H9 (cell line): ENCODE data around the gene DNAH11. TPM values are rescaled to one million over a fixed set of nuclear protein-coding genes. Genes with fewer than 3 reads are reported as not detected.

Source experiments
- DNase-seq: peaks from one replicate; pipeline ENCODE4 v3.0.0-alpha.2; 2017
- H2AFZ ChIP-seq: one replicate; pipeline ENCODE4 v1.6.1; 2013; ENCODE audit warnings: mild to moderate bottlenecking, low read length, control low read depth, moderate library complexity
- H2AK5ac ChIP-seq: 2 replicates; pipeline ENCODE4 v1.6.1; 2013; ENCODE audit warnings: low read length, control low read depth, mixed read lengths; ENCODE audit not compliant: insufficient read length
- H2BK120ac ChIP-seq: one replicate; pipeline ENCODE4 v1.6.1; 2013; ENCODE audit warnings: low read depth, mild to moderate bottlenecking, low read length, control low read depth, inconsistent platforms; ENCODE audit not compliant: poor library complexity, severe bottlenecking
- H2BK12ac ChIP-seq: 2 replicates; pipeline ENCODE4 v1.6.1; 2013; ENCODE audit warnings: low read length, control low read depth, mixed read lengths, low read depth; ENCODE audit not compliant: insufficient read length
- H2BK15ac ChIP-seq: 2 replicates; pipeline ENCODE4 v1.6.1; 2013; ENCODE audit warnings: low read depth, low read length, control low read depth
- H2BK20ac ChIP-seq: one replicate; pipeline ENCODE4 v1.6.1; 2013; ENCODE audit warnings: low read depth, mild to moderate bottlenecking, low read length, control low read depth, inconsistent platforms; ENCODE audit not compliant: poor library complexity, severe bottlenecking
- H2BK5ac ChIP-seq: 2 replicates; pipeline ENCODE4 v1.6.1; 2013; ENCODE audit warnings: low read length, control low read depth, mixed read lengths; ENCODE audit not compliant: insufficient read length
- H3K14ac ChIP-seq: 2 replicates; pipeline ENCODE4 v1.6.1; 2013; ENCODE audit warnings: low read length, control low read depth; ENCODE audit not compliant: insufficient read depth
- H3K18ac ChIP-seq: 2 replicates; pipeline ENCODE4 v1.6.1; 2013; ENCODE audit warnings: low read depth, mild to moderate bottlenecking, mixed read lengths, low read length, control low read depth; ENCODE audit not compliant: insufficient read length
- H3K23ac ChIP-seq: 2 replicates; pipeline ENCODE4 v1.6.1; 2013; ENCODE audit warnings: low read length, control low read depth, mixed read lengths, low read depth; ENCODE audit not compliant: insufficient read length
- H3K23me2 ChIP-seq: 2 replicates; pipeline ENCODE4 v1.6.1; 2013; ENCODE audit warnings: low read depth, mild to moderate bottlenecking, mixed read lengths, low read length, control low read depth; ENCODE audit not compliant: insufficient read length, poor library complexity, severe bottlenecking
- H3K27ac ChIP-seq: 2 replicates; pipeline ENCODE4 v1.5.1; 2013; ENCODE audit warnings: low read length, control low read depth, mixed read lengths, low read depth; ENCODE audit not compliant: insufficient read length
- H3K27me3 ChIP-seq: 2 replicates; pipeline ENCODE4 v1.6.1; 2013; ENCODE audit warnings: low read length, control low read depth, inconsistent platforms; ENCODE audit not compliant: insufficient read depth
- H3K4ac ChIP-seq: 2 replicates; pipeline ENCODE4 v1.6.1; 2013; ENCODE audit warnings: low read depth, mild to moderate bottlenecking, control low read depth, inconsistent platforms, low read length, moderate library complexity
- H3K4me1 ChIP-seq: 2 replicates; pipeline ENCODE4 v1.6.1; 2013; ENCODE audit warnings: low read length, control low read depth, inconsistent platforms; ENCODE audit not compliant: insufficient read depth
- H3K4me2 ChIP-seq: 2 replicates; pipeline ENCODE4 v1.6.1; 2013; ENCODE audit warnings: low read length, control low read depth, mixed read lengths; ENCODE audit not compliant: insufficient read length, insufficient read depth
- H3K56ac ChIP-seq: 2 replicates; pipeline ENCODE4 v1.6.1; 2013; ENCODE audit warnings: low read depth, mild to moderate bottlenecking, mixed read lengths, low read length, control low read depth; ENCODE audit not compliant: insufficient read length
- H3K79me1 ChIP-seq: 2 replicates; pipeline ENCODE4 v1.6.1; 2013; ENCODE audit warnings: low read depth, mild to moderate bottlenecking, moderate library complexity, low read length, control low read depth, inconsistent platforms; ENCODE audit not compliant: insufficient read depth, poor library complexity, severe bottlenecking
- H3K79me2 ChIP-seq: 2 replicates; pipeline ENCODE4 v1.6.1; 2013; ENCODE audit warnings: low read length, control low read depth, inconsistent platforms; ENCODE audit not compliant: insufficient read depth
- H3K9ac ChIP-seq: 2 replicates; pipeline ENCODE4 v1.6.1; 2013; ENCODE audit warnings: low read length, control low read depth, mixed read lengths; ENCODE audit not compliant: insufficient read length; ENCODE audit errors: extremely low read depth
- H3K9me3 ChIP-seq: one replicate; pipeline ENCODE4 v1.6.1; 2013; ENCODE audit warnings: low read depth, low read length, inconsistent platforms; ENCODE audit not compliant: control insufficient read depth
- H3T11ph ChIP-seq: one replicate; pipeline ENCODE4 v1.6.1; 2013; ENCODE audit warnings: mild to moderate bottlenecking, low read length, control low read depth, inconsistent platforms
- H4K20me1 ChIP-seq: one replicate; pipeline ENCODE4 v1.6.1; 2013; ENCODE audit not compliant: control insufficient read depth, insufficient read length, insufficient read depth
- H4K5ac ChIP-seq: 2 replicates; pipeline ENCODE4 v1.6.1; 2013; ENCODE audit warnings: low read depth, mild to moderate bottlenecking, mixed read lengths, low read length, control low read depth; ENCODE audit not compliant: insufficient read length
- H4K8ac ChIP-seq: replicated peaks from 2 replicates; pipeline ENCODE4 v1.6.1; 2013; ENCODE audit warnings: low read length, control low read depth, mixed read lengths, low read depth; ENCODE audit not compliant: insufficient read length
- H4K91ac ChIP-seq: 2 replicates; pipeline ENCODE4 v1.6.1; 2013; ENCODE audit warnings: low read depth, mild to moderate bottlenecking, moderate library complexity, mixed read lengths, low read length, control low read depth; ENCODE audit not compliant: insufficient read length
- H3K27ac Mint-ChIP-seq, 3 experiments: 2 replicates in 2 of 3; 3 replicates in 1 of 3; pipeline ENCODE4 v1.8.0; 2020 to 2021; ENCODE audit warnings: mixed read lengths in 3 of 3, mild to moderate bottlenecking in 1 of 3, moderate library complexity in 1 of 3
- H3K27me3 Mint-ChIP-seq: 2 replicates; pipeline ENCODE4 v1.8.0; 2021; ENCODE audit warnings: low read depth, mild to moderate bottlenecking, moderate library complexity, mixed read lengths
- H3K36me3 Mint-ChIP-seq, 3 experiments: 2 replicates in 2 of 3; 3 replicates in 1 of 3; pipeline ENCODE4 v1.8.0; 2020 to 2021; ENCODE audit warnings: low read depth in 3 of 3, mixed read lengths in 3 of 3; ENCODE audit not compliant: insufficient read depth in 1 of 3
- H3K4me1 Mint-ChIP-seq, 2 experiments: 2 replicates each; pipeline ENCODE4 v1.8.0; 2020; ENCODE audit warnings: mixed read lengths in 2 of 2
- H3K4me3 Mint-ChIP-seq, 2 experiments: 2 replicates in 1 of 2; 3 replicates in 1 of 2; pipeline ENCODE4 v1.8.0; 2020 to 2021; ENCODE audit warnings: mild to moderate bottlenecking in 2 of 2, mixed read lengths in 2 of 2, moderate library complexity in 1 of 2
- H3K9me3 Mint-ChIP-seq, 2 experiments: 2 replicates in 1 of 2; 3 replicates in 1 of 2; pipeline ENCODE4 v1.8.0; 2020; ENCODE audit warnings: mild to moderate bottlenecking in 2 of 2, mixed read lengths in 2 of 2, moderate library complexity in 1 of 2
- CTCF ChIP-seq: fragments of 200-600 bp; sonication (generic); conservative IDR thresholded peaks from 3 replicates; pipeline ENCODE4 v1.8.0; 2021; ENCODE audit warnings: antibody characterized with exemption, mild to moderate bottlenecking
- WGBS: extraction: QIAGEN DNeasy Blood & Tissue Kit; methylation state at CpG from one replicate; pipeline ENCODE4 v1.1.7; 2013; ENCODE audit warnings: missing lambda C conversion rate, low lambda C conversion rate, mixed read lengths; ENCODE audit not compliant: insufficient read length; ENCODE audit errors: extremely low coverage; 5-methylcytosine and 5-hydroxymethylcytosine counted together
- total RNA-seq: library from RNA; stranded (reverse); gene quantifications from 2 replicates; pipeline ENCODE4 v1.2.1, GENCODE V29; 2021

The DNAH11 gene
- total RNA-seq, 1 experiment from 2014 or later, result 2.5 TPM

GRCh38 chr7:21616091-21616490 is 73.3 kb downstream of the DNAH11 start:
- no peaks in the 10 kb centered on the region for H3K27me3 ChIP-seq
- Mint-ChIP-seq H3K4me1 (peaks cover 0 to 3% of the 10 kb centered on the region in 2 experiments; a peak in 1 of 4 replicates), H3K27me3 (no peaks in the 10 kb centered on the region), H3K27ac (no peak overlapping the region), H3K9me3 (0 out of 5 replicates have a peak, but pooled peaks cover 0 to 3% of the 10 kb centered on the region in 2 experiments), H3K4me3 (no peak overlapping the region), H3K36me3 (no peaks in the 10 kb centered on the region; a peak in 1 of 7 replicates)
- H2BK120ac ChIP-seq, result no peak overlapping the region
- no peak overlapping the region for H2BK20ac ChIP-seq
- H3K79me2 ChIP-seq, result no peaks in the 10 kb centered on the region
- no peak overlapping the region for H3K9ac ChIP-seq
- no peak overlapping the region for H2AFZ ChIP-seq
- no peak overlapping the region for H4K8ac ChIP-seq
- H2AK5ac ChIP-seq, result no peak overlapping the region
- no peak overlapping the region for H3K18ac ChIP-seq
- no peak overlapping the region for H3K23ac ChIP-seq
- H2BK15ac ChIP-seq, result no peak overlapping the region
- no CpG with 5 or more reads among the region's 2 CpGs for WGBS
- H4K20me1 ChIP-seq, result no peaks in the 10 kb centered on the region
- H3K4me1 ChIP-seq, result no peaks in the 10 kb centered on the region
- DNase-seq, result no peak
- no peak overlapping the region for H4K5ac ChIP-seq
- no peaks in the 10 kb centered on the region for H3K23me2 ChIP-seq
- no peak overlapping the region for H3K4me2 ChIP-seq
- no peaks in the 10 kb centered on the region for H3K79me1 ChIP-seq
- no peak overlapping the region for H2BK12ac ChIP-seq
- H3K9me3 ChIP-seq, result no peaks in the 10 kb centered on the region
- no peak overlapping the region for H4K91ac ChIP-seq
- H3K27ac ChIP-seq, result no peak overlapping the region
- TF ChIP-seq CTCF, result no peak
- no peak overlapping the region for H3K4ac ChIP-seq
- H3K56ac ChIP-seq, result no peak overlapping the region
- no peak overlapping the region for H3K14ac ChIP-seq
- H3T11ph ChIP-seq, result no peak overlapping the region
- H2BK5ac ChIP-seq, result no peak overlapping the region
